NCI-H345 (cell line): ENCODE results near the gene LSAMP.

ENCODE experiments used
- DNase-seq: peaks from one replicate; lab custom pipeline; 2025; lab: John Stamatoyannopoulos, UW

LSAMP gene

GRCh38 chr3:116161575-116162525 is 283.4 kb downstream of the LSAMP start:
- DNase-seq: no peak

GRCh38 chr3:116160594-116160993 is 284.7 kb downstream of the LSAMP start:
- DNase-seq: no peak

- no peak for DNase-seq
Measured at GRCh38 chr3:116155841-116156240, 289.4 kb downstream of the LSAMP start.

GRCh38 chr3:116154389-116154788 is 290.9 kb downstream of the LSAMP start:
- no peak for DNase-seq

GRCh38 chr3:116153174-116153573 is 292.1 kb downstream of the LSAMP start:
- no peak for DNase-seq

GRCh38 chr3:116150655-116151167 is 294.6 kb downstream of the LSAMP start:
- no peak for DNase-seq

GRCh38 chr3:116148881-116149851 is 296.1 kb downstream of the LSAMP start:
- peak; percentile 7 for DNase-seq

GRCh38 chr3:116145613-116146012 is 299.7 kb downstream of the LSAMP start:
- no peak for DNase-seq

GRCh38 chr3:116141724-116142123 is 303.6 kb downstream of the LSAMP start:
- no peak for DNase-seq

- DNase-seq: no peak
Measured at GRCh38 chr3:116140100-116140689, 305.1 kb downstream of the LSAMP start.

GRCh38 chr3:116139641-116140040 is 305.6 kb downstream of the LSAMP start:
- no peak for DNase-seq

- no peak for DNase-seq
Measured at GRCh38 chr3:116135457-116136085, 309.7 kb downstream of the LSAMP start.

- DNase-seq: no peak
Measured at GRCh38 chr3:116129187-116129946, 315.9 kb downstream of the LSAMP start.

GRCh38 chr3:116127464-116127863 is 317.8 kb downstream of the LSAMP start:
- DNase-seq: no peak

- DNase-seq: no peak
Measured at GRCh38 chr3:116124166-116124565, 321.1 kb downstream of the LSAMP start.

- DNase-seq: no peak
Measured at GRCh38 chr3:116118475-116119169, 326.7 kb downstream of the LSAMP start.

- DNase-seq: no peak
Measured at GRCh38 chr3:116114586-116114985, 330.7 kb downstream of the LSAMP start.

- DNase-seq: no peak
Measured at GRCh38 chr3:116112696-116113095, 332.6 kb downstream of the LSAMP start.

GRCh38 chr3:116111765-116112164 is 333.5 kb downstream of the LSAMP start:
- DNase-seq: no peak
